GM21447 (cell line): ENCODE measurements around the gene INPP5A.

Experiments
- ATAC-seq: cut with Tn5 transposase; IDR thresholded peaks from one replicate; pipeline ENCODE4 v1.9.1; 2021; ENCODE audit not compliant: unreplicated experiment

INPP5A gene

GRCh38 chr10:132517951-132518521 lies 19.6 kb upstream of the INPP5A start:
- ATAC-seq: no peak

DNA sequence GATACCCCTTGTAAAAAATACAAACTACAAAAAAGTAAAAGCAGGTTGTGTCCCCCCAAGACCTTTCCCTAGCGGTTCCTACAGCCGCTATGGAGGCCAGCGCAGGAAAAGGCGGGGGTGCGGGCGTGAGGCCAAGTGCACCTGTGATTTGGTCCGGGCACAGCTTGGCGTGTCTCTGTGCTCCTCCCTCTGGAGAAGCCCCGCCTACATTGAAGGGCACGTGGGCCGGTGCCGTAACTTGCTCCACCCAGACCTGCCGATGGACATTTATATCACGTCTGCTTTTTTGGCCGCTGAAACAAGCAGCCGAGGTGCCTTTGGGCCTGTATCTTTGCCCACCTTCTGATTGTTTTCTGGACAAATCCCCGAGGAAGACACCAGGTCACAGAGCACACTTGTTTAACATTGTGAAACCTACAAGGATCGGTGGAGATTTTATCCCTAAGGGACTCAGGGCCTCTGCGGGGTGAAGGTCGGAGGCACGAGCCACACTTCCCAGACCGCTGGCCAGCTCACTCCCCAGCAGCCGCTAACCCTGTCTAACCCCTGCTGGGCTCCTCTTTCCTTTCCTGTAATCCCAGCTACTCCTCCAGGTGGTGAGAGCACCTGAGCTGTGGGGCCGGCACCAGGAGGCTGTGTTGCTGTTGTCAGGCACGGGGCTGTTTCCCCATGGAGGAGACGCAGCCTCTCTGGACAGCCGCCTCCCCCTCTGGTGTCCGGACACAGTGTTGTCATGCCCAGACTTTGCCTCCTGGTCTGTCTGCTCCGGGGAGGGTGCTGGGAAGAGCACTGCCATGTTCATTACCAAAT lies 18.8 kb upstream of the INPP5A start:
- no peak for ATAC-seq

GRCh38 chr10:132519382-132520176 lies 18.0 kb upstream of the INPP5A start:
- no peak for ATAC-seq

DNA sequence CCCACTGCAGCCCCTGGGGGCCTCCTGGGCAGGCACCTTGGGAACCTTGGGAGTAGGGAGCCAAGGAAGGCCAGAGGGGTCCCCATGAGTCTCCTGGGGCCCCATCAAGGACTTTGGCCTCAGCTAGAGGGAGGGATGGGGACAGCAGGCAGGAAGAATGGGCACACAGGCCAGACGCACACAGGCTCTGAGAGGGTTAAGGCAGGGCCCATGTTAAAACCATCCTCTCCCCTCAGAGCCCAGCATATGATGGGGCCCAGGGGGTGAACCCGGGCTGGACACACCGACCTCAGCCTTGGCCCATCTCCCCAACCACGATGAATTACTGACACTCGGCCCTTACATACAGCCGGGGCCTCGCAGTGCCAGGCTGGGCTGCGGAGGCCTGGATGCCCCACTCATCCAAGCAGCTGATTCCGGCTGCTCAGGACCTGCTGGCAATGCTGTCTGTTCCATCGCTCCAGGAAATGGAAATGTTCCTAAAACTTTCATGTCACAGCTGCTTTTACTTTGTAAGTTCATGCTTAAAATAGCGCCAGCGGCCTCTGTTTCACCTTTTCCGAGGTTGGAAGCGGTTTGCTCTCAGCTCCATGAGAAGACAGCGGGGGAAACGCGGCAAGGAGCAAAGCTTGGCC lies 17.3 kb upstream of the INPP5A start:
- ATAC-seq: no peak

- ATAC-seq: no peak
These were observed 16.5 kb upstream of the INPP5A start for GRCh38 chr10:132521041-132521465.

GRCh38 chr10:132521466-132522102 lies 16.0 kb upstream of the INPP5A start:
- ATAC-seq: no peak

DNA sequence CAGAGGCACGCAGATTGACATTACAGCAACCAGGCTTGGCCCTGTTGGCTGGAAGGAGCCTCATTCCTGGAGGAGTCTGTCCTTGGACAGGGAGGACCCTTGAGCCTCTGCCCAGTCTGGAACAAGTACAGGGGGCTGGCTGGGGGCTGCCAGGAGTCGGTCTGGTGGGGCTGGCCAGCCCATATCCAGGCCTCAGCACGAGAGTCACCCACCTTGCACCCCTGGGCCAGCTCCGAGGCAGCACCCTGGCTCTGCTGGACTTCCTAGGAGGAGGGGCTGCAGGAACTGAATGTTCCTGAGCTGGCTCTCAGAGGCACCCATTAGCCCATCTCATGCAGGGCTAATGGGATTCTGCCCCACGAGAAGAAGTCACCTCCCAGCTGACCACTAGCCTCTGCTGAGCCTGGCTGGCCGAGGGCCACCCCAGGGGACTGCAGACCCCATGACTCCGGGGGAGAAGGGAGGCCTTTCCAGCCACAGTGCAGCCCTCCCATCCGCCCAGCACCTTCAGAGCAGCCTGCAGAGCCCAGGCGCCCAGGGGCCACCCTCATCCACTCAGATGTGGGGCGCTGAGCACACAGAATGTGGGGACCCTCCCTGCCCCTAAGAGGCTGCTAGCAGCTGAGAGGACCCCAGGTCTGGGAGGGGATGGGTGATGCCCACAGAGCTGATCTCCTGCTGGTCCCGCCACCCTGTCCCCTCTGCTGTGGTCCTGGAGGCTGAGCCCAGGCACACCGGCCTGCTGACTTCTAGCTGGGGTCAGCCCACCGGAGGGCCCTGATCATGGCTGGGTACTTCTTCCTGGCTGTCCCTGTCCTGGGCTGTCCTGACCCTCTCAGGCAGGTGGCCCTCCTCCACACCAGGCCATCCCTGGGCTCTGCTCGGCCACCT lies 14.8 kb upstream of the INPP5A start:
- no peak for ATAC-seq

DNA sequence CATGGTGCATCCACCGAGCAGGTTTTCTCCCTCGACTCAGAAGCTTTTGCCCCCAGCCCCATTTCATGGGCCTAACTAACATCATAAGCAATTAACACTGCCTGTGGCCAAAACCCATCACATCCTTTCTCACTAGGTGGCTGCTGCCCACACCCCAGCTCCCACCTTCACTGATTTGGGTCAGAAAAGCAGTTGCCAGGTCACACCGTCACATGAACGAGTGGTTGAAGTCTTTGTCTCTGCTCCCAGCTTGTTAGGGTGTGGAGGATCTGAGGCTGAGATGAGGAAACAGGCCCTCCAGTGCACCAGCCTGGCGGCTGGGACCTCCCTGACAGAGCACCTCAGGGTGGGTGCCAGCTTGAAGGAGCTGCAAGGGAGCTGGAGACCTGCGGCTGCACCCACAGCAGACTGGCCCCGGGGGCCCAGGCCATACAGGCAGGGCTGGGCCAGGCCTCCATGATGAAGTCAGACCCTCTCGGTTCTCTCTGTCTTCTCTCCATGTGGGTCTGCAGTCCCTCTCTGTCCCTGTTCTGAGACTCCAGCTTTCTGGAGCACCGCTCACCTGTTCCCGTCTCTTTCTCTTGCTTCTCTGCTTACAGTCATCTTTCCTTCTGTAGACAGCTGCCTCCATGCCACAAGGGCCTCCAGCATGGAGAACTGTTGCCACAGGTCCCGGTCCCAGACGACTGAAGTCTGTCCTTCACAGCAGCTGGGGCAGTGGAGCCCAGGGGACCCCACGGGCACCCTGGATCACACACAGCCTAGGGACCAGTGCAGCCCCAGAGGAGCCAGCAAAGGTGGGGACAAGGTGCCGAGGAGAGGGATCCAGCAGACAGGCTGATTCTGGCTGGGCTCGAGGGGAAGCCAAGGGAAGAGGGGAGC lies 13.8 kb upstream of the INPP5A start:
- ATAC-seq: no peak

GRCh38 chr10:132524443-132525285 lies 12.9 kb upstream of the INPP5A start:
- ATAC-seq: no peak

GRCh38 chr10:132526676-132527075 lies 10.9 kb upstream of the INPP5A start:
- no peak for ATAC-seq

DNA sequence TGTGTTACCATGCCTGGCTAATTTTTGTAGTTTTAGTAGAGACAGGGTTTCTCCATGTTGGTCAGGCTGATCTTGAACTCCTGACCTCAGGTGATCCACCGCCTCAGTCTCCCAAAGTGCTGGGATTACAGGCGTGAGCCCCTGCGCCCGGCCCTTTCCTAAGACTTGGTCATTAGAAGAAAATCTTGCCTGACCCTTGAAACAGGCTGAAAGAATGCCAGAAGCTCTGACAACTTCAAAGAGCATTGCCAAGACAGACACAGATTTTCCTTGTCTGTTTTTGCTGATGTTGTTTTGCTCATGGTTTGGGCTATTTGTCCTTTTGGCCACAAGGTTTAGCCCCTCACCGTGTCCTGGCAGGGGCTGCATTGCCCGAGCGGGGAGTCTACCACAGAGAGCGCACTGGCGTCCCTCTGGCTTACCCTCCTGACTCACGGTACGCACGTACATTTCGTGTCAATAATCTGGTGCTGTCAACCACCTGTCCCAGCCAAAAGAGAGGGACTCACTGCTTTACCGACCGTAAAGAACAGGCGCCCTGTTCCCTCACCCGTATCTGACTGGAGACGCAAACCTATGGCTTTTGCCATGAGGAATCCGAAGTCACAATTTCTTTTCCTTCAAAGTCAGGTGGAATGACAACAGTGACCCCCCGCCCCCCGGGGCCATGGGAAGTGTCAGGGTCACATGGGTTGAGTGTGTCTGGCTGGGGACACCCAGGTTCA lies 10.1 kb upstream of the INPP5A start:
- ATAC-seq: no peak

DNA sequence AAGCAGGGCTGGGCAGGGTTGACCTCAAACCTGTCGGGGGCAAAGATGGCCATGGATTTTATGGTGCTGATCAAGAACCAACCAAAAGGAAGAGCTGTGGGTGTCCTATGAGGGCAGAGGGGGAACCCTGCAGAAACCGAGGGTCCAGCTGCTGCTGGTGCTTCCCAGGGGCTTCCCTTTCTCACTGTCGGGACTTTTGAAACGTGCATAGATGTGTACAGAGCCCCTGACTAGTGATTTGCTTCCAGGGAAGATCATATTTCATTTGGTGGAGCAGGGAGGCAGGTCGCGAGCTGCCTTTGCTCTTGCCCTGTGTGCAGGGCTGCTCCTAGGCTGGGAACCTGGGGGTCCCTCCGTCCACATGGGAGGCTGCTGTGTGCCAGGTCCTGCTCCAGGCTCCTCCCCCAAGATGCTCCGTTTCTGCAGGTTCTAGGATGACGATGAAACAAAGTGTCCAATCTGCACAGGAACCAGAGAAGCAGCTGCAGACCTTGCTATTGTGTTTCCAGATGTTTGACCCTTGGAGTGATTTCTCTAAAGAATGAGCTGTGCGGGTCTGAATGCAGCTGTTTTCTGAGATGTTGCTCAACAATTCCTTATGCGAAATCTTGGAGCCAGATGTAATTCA lies 9.4 kb upstream of the INPP5A start:
- ATAC-seq: no peak

DNA sequence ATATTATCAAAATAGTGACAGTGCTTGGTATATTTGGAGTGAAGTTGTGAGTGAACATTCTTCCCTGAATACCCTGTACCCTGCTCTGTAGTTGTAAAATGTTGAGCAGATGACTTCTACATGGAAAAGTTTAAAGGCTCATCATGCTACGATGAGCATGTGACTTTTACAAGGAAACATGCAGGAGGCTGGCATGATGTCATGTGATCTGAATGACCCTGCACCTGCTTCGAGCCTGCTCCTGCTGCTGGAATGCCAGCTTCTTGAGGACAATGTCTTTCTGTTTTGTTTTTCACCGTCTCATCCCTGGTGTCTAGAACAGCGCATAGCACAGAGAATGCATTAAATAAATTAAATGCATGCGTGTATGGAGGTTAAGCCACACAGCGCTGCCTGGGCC lies 5.4 kb upstream of the INPP5A start:
- ATAC-seq: no peak

DNA sequence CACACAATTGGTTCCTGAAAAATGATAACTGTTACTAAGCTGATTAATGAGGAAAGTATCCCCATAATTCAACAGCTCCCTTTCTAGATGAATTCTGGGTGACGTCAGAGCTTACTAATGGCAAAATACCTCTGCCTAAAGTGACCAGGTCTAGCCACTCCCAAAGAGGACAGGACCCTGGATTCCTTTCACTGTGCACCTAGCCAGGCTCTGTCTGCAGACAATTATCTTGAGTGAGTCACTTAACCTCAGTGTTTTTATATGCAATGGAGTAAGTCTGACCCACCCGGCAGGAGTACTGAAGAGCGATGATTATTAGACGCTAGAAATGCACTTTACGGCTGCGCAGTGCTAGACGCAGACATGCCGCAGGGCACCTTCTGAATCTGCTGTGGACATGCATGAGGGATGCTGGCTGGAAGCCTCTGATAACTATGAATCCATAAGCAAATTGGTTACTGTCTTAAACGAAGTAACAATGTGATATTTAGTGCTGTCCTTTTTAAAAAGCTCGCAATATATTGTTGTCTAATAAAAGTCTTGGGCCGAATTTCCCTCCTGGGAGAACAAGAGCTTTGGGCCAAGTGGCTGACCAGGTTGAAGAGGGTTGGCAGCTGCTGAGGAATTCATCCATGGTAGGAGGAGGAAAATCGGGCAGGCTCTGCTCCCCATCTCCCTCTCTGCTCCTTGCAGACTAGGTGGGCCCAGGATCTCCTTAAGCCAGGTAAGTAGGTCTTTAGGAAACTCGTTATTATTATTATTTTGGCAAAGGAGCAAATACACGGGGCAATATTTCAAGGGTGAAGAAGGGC lies 4.6 kb upstream of the INPP5A start:
- no peak for ATAC-seq

- ATAC-seq: no peak
These were observed 3.9 kb upstream of the INPP5A start for GRCh38 chr10:132533571-132534260.
